ENCODE results near the gene LGALS3.
A peak's percentile ranks its signal among the peaks of the same experiment; 100 is the strongest.

The LGALS3 gene

GRCh38 chr14:55133416-55133815 is 4.4 kb downstream of the LGALS3 start:
- DNase-seq, result peak; percentile 57

GRCh38 chr14:55136241-55136640 is 7.2 kb downstream of the LGALS3 start:
- no peak for DNase-seq

- DNase-seq, result no peak
These were observed 8.1 kb downstream of the LGALS3 start for GRCh38 chr14:55136885-55137786.

- DNase-seq, result peak; percentile 45
These were observed 9.0 kb downstream of the LGALS3 start for GRCh38 chr14:55138091-55138490.

GRCh38 chr14:55139141-55139540 is 10.1 kb downstream of the LGALS3 start:
- no peak for DNase-seq

- DNase-seq, result no peak
These were observed 10.9 kb downstream of the LGALS3 start for GRCh38 chr14:55139696-55140509.

GRCh38 chr14:55141825-55142224 is 12.8 kb downstream of the LGALS3 start:
- no peak for DNase-seq

GRCh38 chr14:55142466-55142865 is 13.4 kb downstream of the LGALS3 start:
- no peak for DNase-seq

GRCh38 chr14:55146425-55146824 is 17.4 kb downstream of the LGALS3 start:
- no peak for DNase-seq

- no peak for DNase-seq
These were observed 22.5 kb downstream of the LGALS3 start for GRCh38 chr14:55151601-55152000.

- no peak for DNase-seq
These were observed 23.2 kb downstream of the LGALS3 start for GRCh38 chr14:55152052-55152753.

GRCh38 chr14:55153951-55154350 is 24.9 kb downstream of the LGALS3 start:
- DNase-seq, result no peak

- no peak for DNase-seq
These were observed 28.0 kb downstream of the LGALS3 start for GRCh38 chr14:55157080-55157479.

GRCh38 chr14:55158412-55158811 is 29.4 kb downstream of the LGALS3 start:
- DNase-seq, result no peak

- peak; percentile 68 for DNase-seq
These were observed 31.9 kb downstream of the LGALS3 start for GRCh38 chr14:55160989-55161388.

GRCh38 chr14:55170526-55170925 is 41.5 kb downstream of the LGALS3 start:
- no peak for DNase-seq

GRCh38 chr14:55180006-55180405 is 51.0 kb downstream of the LGALS3 start:
- no peak for DNase-seq

GRCh38 chr14:55180434-55180833 is 51.4 kb downstream of the LGALS3 start:
- DNase-seq, result no peak

GRCh38 chr14:55188686-55189295 is 59.7 kb downstream of the LGALS3 start:
- DNase-seq, result no peak

GRCh38 chr14:55190906-55191202 is 61.8 kb downstream of the LGALS3 start:
- peak; percentile 64 for DNase-seq

GRCh38 chr14:55191203-55192053 is 62.4 kb downstream of the LGALS3 start, which contains the start of gene DLGAP5:
DLGAP5 (minus strand) TSS chr14:55191585; CDS start chr14:55189179, 2,406 bp downstream.
- DNase-seq, result peak; percentile 99

Data from hematopoietic multipotent progenitor cell treated with erythropoietin and hydrocortisone succinate and interleukin-3 and kit ligand, for 6 days (in vitro differentiated cells).